NCI-H2227 (cell line): Measurements from ENCODE around the gene ACOX1.

Source experiments
- DNase-seq: peaks from one replicate; lab custom pipeline; 2025; ENCODE audit not compliant: unreplicated experiment; lab: John Stamatoyannopoulos, UW

The ACOX1 gene

GRCh38 chr17:75978938-75979704 is at the start of gene ACOX1, which contains the start of gene TEN1:
Gene ACOX1, minus strand, starts transcription at chr17:75979166. Its CDS starts 93 bp downstream, at chr17:75979073.
Gene TEN1, plus strand, starts transcription at chr17:75979240. Its CDS starts 6,953 bp downstream, at chr17:75986193.
- DNase-seq: peak; percentile 98

GRCh38 chr17:76027159-76027839 is 48.3 kb upstream of the ACOX1 start, which contains the start of gene EVPL:
Gene EVPL, minus strand, starts transcription at chr17:76027306. Its CDS starts 108 bp downstream, at chr17:76027198.
- no peak for DNase-seq

- no peak for DNase-seq
Measured at GRCh38 chr17:76026714-76027158, 47.8 kb upstream of the ACOX1 start.

GRCh38 chr17:76025294-76025693 is 46.3 kb upstream of the ACOX1 start:
- no peak for DNase-seq

GRCh38 chr17:76024353-76024752 is 45.4 kb upstream of the ACOX1 start:
- DNase-seq: no peak

GRCh38 chr17:76023900-76024237 is 44.9 kb upstream of the ACOX1 start:
- DNase-seq: no peak

- no peak for DNase-seq
Measured at GRCh38 chr17:76022973-76023899, 44.3 kb upstream of the ACOX1 start.

GRCh38 chr17:76022285-76022684 is 43.3 kb upstream of the ACOX1 start:
- no peak for DNase-seq

- DNase-seq: no peak
Measured at GRCh38 chr17:76019833-76020467, 41.0 kb upstream of the ACOX1 start.

- DNase-seq: no peak
Measured at GRCh38 chr17:76018801-76019200, 39.8 kb upstream of the ACOX1 start.

GRCh38 chr17:76018340-76018680 is 39.3 kb upstream of the ACOX1 start:
- no peak for DNase-seq

GRCh38 chr17:76017481-76018339 is 38.7 kb upstream of the ACOX1 start:
- no peak for DNase-seq

GRCh38 chr17:76014925-76015261 is 35.9 kb upstream of the ACOX1 start:
- no peak for DNase-seq

GRCh38 chr17:76014100-76014924 is 35.3 kb upstream of the ACOX1 start:
- peak; percentile 87 for DNase-seq

- DNase-seq: no peak
Measured at GRCh38 chr17:76013377-76013932, 34.5 kb upstream of the ACOX1 start.

GRCh38 chr17:76011951-76012350 is 33.0 kb upstream of the ACOX1 start:
- no peak for DNase-seq

GRCh38 chr17:76009969-76010661 is 31.1 kb upstream of the ACOX1 start:
- no peak for DNase-seq

GRCh38 chr17:76009447-76009846 is 30.5 kb upstream of the ACOX1 start:
- no peak for DNase-seq
